DND-41 (cell line): Measurements from ENCODE around the gene REEP2.
"Not testable (repeated sequence)": the region's sequence is repeated elsewhere in the genome, so short reads cannot be mapped to it uniquely, and the experiment has no call there.

Source experiments
- CTCF ChIP-seq: IDR thresholded peaks from 2 replicates; pipeline ENCODE4 v1.5.1; 2012; ENCODE audit warnings: borderline replicate concordance, low read length, moderate library complexity, mild to moderate bottlenecking; ENCODE audit not compliant: poor library complexity, severe bottlenecking; ENCODE audit errors: extremely low read depth
- EZH2 ChIP-seq: IDR thresholded peaks from 3 replicates; pipeline ENCODE4 v1.6.1; 2012; ENCODE audit warnings: borderline replicate concordance, low read depth, mild to moderate bottlenecking, moderate library complexity, low read length, inconsistent platforms; ENCODE audit not compliant: severe bottlenecking

GRCh38 chr5:138473151-138473550 is 34.3 kb downstream of the REEP2 start:
- TF ChIP-seq CTCF, EZH2: not testable (repeated sequence)
